Globus pallidus (tissue), 1 donor: ENCODE measurements around the gene ERN1.
A peak's percentile ranks its signal among the peaks of the same experiment; 100 is the strongest.

Experiments used
- DNase-seq: peaks from one replicate; pipeline ENCODE4 v3.0.0-alpha.2; 2015; ENCODE audit warnings: low spot score

ERN1 gene

DNA sequence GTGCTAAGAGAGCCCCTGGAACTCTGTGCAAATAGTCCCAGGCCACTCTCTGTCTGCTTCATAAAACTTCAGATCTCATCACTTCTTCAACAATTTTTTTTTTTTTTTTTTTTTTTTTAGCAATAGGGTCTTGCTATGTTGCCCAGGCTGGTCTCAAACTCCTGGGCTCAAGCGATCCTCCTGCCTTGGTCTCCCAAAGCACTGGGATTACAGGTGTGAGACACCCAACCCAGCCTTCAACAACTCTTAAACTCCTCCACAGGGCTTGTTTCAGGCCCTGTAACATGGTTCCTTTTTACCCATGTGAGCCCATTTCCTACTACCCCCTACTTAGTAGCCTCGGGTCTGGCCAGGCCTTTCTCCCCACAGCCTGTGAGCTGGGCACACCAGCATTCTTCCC, 70.2 kb downstream of the ERN1 start:
- no peak for DNase-seq

DNA sequence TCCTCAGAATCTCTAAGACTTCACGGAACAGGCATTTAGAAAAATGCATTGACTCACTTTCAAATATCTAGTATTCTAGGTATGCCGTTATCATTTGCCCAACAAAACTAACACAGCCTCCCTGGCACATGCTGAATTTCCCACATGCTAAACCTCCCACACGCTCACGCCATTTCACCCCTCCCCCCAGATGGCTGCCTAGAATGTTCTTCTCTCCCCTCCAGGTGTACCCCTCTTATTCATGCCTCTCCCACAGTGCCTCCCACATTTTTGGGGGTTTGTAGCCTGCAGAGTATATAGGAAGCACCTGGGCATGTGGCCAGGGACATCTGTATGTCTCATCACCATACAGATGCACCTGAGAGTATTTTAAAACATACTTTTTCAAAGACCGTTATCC, 71.3 kb downstream of the ERN1 start:
- DNase-seq, result no peak

DNA sequence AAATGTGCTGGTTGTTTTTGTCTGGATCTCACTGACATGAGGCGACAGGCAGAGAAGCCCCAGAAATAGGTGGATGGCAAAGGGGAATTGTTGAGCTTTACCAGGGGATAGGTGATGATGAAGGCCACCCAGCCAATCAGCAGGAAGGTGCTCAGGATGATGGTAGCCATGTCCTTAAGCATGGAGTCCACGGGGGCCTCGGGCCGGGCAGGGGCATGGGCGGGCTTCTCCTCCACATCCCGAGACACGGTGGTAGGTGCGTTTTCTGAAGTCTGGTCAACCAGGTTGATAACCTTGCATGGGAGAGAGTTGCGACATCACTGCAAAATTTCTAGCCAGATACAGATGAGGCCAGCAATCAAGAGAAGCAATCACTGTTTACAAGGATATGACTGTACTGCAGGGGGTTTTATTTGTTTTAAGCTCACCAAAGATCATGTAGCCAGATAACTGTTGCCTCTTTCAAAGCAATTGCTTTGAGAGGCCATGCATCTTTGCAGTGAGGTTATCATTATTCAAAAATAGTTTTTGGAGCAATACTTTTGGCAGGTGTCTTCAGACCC, 72.2 kb downstream of the ERN1 start:
- no peak for DNase-seq

DNA sequence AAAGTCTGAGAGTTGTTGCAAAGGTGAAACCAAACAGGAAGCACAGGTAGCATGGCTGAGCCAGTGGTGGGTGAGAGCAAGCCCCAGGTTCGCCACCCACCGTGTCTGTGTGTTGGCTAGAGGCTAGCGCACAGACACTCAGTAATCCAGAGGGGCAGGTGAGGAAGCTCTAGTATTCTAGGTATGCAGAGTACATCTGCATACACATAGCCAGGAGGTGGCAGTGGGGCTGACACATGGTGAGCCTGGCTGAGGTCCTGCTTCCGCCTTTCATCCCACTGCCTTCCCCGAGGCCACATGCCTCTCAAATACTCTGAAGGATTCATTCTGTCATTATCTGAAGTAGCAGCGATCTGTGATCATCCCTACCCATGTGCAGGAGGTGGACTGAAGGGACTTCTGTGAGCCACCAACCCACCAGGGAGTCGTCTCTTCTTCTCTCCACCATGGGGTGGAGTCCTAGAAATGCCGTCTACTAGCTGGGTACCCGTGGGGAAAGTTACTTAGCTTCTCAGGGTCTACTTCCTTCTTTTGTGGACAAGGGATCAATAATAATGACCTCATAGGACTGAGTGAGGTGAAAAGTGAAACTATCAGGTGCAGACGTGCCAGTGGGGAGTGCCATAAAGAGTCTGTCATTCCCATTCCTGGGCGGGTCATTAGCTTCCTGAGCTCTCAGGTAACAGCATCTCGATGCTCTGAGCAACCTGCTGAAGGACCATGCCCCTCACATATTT, 73.5 kb downstream of the ERN1 start:
- no peak for DNase-seq

DNA sequence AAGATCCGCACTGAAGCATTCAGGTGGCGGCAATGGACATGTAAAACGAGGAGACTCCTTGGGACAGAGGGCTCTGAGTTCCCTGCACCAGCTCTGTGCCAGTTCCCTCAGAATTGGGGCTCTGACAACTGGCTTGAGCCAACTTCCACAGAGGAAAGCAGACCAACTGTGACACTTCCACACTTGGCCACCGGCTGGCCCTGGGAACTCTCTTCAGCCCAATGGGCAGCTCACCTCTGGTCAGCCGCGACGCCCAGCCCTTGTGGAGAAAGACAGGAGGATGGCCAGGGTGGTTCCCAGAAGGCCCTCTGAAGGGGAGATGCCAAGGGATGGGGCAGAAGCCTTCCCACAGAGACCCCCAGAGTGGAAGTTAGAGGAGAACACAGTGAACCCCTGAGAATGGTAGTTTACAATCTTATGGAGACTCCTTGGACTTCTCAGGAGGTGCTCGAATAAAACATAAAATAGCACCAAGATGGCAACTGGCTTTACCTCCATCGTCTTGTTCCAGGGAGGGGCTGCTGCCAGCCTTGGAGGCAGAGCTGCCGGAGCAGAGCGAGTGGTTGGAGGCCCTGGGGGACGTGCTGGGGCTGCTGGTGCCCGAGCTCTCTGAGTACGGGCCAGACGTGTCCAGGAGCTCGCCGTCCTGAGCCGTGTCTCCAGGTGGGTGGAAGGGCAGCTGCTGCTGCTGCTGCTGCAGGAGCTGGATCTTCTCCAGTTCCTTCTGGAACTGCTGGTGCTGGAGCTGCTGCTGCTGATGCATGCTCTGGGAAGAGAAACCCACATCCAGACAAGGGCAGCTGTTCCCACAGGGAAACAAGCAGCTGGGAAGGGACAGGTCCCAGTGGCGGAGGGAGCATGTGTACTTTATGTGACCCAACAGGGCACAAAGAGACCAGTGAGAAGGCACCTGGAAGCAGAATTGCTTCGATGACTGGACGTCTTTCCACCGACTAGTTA, 74.5 kb downstream of the ERN1 start:
- no peak for DNase-seq

DNA sequence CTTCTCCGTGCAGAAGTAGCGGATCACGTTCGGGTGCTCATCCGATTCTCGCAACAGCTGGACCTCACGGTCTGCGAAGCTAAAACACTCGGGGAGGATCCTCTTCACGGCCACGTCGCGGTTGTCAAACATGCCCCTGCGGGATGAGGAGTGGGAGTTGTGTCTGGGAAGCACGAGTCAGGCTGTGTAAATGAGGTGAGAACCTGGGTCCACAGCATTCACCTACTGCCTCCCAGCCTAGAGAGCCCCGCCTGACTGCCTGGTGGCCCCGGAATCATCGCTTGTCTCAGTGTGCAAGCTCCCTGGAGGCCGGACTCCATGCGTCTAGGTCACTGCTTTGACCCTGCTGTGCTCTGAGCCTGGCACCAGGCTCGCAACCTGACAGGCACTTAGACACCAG, 75.6 kb downstream of the ERN1 start:
- no peak for DNase-seq

DNA sequence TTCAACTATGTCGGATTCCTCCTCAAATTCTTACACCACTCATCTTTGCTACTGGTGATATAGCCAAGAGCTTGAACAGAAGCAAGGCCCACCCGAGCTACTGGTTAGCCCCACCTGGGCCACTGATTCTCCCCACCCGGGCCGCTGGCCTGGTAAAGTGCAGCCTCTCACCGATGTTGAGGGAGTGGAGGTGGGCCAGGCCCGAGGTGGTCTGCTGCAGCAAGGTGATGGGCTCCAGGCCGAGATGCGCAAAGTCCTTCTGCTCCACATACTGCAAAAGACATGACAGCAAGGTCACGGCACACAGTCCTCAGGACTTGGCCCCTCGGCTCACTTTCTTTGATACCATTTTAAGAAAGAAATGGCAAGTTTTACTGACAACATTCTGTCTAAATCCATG, 76.8 kb downstream of the ERN1 start:
- DNase-seq, result no peak

DNA sequence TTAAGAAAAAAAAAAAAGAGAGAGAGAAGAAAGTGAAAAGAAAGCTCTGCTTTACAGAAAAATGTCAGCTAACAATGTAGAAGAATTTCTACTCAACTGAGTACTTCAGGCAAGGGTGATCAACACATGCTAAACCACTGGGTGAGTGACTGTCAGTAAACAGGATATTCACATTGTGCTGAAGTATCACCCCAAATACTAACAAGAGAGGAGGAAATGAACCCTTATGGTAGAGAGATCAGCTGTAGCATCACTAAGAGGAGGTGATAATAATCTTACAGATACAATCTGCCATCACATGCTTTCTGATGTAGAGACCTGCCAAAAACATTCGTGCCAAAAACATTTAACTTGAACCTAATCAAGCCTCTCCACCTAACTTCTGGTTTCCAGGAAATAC, 78.8 kb downstream of the ERN1 start:
- DNase-seq, result no peak

DNA sequence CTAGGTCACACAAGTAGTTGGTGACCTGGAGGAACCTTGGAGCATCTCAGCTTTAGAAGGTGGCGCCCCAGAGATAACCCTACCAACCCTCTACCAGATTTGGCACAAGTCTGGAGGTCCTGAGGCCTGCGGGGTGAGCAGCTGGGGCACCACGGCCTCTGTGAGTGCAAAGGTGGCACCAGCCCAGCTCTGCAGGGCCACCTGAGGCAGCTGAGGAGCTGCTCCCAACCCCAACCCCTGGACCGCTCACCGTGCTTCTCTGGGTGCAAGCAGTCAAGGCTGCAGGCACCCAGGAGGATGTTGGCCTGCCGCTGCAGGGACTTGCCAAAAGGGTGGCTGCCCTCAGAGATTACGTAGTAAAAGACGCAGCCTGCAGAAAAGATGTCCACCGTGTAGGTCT, 81.1 kb downstream of the ERN1 start:
- no peak for DNase-seq

DNA sequence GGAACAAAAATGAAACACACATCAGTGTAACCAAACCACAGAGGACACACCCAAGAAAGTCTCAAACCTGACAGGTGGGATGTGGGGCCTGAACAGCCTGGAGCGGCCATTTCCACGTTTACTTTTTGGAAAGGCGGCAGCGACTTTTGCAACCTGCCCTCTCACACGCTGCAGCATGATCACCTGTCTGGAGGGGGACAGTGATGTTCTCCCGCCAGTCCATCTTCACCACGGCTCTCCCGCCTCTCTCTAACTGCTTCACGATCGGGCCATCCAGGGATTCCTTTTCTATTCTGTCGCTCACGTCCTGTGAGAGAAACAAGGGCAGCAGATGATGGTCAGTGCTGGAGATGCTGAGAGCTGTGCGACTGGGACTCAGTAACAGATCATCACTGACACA, 84.8 kb downstream of the ERN1 start:
- DNase-seq, result no peak

DNA sequence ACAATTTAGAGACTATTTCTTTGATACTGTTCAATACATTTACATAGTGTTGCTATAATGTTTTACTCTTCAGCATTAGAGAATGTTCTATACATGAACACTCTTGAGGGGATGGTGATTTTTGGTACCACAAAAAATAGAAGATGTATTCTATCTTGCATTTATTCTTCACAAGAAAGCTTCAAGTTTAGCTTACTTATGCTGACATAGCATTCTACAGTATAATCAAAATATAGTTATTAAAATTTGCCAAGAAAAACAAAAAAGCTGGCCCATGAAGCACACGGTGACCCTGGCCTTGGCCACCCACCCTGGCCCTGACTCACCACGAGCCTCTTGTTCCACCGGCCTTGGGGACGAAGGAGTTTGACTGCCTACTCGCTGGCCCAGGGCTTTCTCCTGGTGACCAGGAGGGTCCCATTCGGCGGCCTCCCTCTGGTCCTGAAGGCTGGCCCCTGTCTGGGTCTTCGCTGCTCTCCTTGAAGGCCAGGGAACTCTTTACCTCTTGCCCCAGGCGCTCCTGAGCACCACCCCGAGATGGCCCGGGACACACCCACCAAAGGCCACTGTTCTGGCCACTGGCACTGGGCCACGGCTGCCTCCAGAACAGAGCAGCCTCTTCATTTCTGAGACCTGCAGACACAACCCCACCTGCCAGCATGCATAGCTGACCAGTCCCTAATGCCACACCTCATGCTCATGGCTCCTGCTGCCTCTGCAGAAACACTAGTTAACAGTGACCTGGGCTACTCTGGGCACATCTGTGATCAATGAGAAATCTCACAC, 87.1 kb downstream of the ERN1 start:
- no peak for DNase-seq

DNA sequence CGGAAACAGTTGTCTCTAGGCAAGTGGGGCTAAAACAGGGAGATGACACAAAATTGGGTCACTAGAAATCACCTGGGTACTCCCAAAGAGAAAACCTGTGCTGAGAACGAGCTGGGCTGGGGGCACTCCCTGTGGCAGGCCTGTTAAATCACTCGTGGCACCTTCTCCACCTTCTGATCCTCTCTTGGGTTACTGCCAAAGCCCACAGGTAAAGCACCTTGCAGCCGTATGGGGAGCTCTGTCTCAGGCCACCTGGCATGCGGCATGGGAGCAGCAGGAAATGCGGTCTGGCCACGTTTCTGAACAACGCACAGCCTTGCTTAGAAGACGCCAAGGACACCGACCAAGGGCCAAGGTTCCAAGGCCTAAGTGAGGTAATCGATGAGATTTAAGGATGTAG, 88.0 kb downstream of the ERN1 start:
- no peak for DNase-seq

DNA sequence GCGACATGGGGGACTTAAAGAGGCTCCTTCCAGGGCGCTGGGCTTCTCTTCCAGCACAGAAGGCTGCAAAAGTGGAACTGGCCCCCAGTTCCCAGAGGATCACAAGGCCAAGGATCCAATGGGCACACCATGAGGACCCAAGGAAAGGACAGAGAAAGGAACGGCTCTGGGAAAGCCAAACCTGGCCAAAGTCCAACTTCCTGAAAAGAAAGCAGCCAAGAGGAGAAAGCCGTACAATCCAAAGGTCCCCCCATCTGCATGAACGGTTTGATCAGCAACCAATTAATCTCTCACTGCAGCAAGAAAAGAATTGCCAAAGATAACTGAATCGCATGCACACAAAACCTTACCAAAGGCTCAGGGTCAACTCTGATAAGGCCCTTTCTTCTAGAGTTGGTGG, 89.7 kb downstream of the ERN1 start:
- DNase-seq, result no peak

DNA sequence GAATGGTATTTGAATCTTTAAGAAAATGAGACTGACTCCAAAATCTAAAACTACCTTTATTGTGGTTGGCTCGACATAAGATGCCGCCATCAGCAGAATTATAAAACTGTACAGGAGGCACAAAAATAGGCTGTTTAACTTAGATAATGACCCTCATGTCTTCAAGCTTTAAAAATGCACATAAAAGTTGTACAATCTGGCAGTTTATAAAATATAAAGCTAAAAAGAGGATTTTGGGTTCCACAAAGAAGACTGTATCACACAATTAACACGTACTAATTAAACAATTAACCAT, 90.9 kb downstream of the ERN1 start:
- no peak for DNase-seq

DNA sequence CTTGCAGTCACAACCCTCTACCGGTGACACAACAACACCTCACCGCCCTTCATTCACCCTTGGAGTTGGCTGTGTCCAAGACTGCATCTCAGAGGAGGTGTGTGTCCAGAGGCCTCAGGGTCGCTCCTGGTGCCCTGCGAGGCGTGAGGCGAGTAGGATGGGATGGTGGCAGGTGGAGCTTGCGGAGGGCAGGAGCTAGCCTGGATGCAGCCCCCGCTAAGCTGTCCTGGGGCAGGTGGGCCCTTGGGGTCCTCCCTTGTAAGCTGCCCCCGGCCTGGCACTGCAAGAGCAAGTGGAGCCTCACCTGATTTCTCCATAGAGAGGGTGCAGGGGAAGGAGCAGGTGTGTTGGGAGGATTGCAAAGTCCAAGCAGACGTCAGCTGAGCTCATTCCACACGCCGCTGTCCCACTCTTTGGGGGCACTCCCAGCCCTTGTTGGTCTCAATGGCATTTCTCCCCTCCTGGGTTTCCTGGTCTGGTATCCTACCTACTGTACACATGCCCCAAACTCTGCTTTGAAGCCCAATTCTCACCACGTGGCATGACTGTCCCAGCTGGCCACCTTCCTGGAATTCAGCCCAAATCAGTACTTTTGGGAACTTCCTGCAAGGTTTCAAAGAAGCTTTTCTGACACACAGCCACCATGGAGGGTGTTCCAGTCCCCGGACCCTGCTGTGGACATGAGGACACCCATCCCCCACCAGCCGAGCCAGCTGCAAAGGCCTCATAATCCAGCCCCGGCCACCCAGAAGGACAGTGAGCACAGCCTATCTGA, 91.4 kb downstream of the ERN1 start:
- no peak for DNase-seq

DNA sequence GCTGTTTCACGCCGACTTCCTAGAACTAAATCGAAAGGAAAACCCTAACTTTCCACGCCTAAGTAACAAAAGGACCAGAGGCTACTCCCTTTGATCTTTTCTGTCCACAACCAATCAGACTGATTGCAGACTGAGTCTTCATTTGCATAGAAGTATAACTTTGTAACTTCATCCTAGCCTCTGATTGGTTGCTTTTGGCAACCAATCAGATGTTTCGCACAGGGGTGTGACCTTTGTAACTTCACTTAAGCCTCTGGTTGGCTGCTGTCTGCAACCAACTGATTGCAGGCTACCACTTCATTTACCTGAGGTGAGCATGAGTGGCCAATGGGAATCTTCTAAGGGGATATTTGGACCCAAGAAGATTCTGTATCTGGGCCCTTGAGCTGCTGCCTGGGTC, 92.1 kb downstream of the ERN1 start:
- no peak for DNase-seq

DNA sequence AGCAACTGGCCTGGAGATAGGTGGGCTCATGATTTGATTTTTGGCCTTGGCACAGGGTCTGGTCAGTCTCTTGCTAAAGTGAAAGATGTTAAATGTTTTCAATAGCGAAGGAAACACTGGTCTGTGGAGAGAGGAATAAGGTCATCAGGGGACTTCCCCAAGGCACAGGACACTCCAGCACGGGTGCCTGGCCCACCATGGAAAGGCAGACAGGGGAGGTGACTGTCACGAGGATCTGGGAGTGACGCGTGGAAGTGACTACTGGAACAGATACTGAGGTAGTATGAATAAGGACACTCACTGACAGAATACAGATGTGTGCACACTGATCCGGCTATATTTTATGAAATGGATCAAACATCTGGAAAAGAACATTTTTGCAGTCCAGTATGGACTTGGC, 92.8 kb downstream of the ERN1 start:
- DNase-seq, result no peak

DNA sequence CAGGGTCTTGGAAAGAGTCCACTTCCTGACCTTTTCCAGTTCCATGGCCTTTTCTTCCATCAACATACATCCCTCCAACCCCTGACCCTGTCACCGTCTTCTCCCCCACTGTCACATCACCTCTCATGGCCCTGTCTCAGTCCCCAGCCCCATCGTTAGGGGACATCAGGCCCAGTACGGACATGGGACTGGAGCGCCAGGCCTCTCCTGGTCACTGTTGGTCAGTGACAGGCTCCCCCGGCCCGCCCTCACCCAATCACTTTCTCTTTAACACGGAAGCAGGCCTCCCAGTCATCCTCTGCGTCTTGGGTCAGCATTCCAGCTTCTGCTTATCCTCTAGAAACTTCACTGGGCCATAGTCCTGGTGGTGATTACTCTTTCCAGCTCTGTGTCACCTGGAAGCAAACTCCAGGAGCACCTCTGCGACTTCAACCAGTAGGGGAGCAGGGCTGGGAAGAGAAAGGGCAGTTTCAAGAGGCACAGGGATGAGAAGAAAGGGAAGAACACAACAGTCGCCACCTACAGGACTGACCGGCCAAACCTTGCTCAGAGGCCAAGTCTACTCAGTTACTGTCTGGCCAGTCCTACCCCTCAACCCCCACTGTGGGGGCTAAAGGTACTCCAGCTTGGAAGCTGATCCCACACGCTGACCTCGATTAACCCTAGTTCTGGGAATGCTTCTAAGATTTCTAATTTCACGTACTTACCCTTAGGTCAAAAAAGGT, 93.6 kb downstream of the ERN1 start:
- DNase-seq, result no peak

DNA sequence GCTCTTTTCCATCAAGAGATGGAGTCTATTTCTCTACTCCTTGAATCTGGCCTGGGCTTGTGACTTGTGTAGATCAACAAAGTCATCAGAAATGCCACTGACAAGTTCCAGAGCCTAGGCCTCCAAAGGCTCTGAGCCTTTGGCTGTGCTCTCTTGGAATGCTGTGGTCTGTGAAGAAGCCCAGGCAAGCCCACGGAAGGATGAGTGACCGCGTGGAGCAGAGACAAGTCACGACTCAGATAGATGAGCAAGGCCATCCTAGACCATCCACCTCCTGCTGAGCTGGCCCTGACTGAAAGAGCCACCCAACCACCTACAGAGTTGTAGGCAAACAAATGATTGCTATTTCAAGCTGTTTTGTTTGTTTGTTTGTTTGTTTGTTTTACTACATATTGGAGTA, 97.9 kb downstream of the ERN1 start:
- no peak for DNase-seq

DNA sequence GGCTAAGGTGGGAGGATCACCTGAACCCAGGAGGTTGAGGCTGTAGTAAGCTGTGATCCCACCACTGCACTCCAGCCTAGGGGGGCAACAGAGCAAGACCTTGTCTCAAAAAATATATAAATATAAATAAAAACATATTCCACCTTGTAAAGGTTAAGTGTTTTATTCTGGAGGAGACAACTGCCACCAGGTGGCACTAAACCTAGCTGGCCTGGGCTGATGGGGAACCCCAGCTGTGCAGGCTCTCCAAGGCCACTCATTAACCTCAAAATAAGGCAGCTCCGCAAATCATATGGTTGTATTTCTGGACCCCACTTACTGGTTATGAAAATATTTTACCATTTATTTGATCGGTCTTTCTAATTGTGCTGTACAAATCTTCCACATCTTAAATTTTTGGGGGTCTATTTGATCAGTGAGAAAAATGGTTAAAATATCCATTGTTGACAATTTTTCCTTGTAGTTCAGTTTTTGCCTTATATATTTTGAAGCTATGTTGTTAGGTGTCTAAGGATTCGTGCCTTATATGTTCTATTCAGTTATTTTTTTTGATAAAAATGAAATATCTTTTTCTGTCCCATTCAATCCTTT, 101.0 kb downstream of the ERN1 start:
- peak; percentile 62 for DNase-seq
